ENCODE measurements around the gene C4orf54.

DNA sequence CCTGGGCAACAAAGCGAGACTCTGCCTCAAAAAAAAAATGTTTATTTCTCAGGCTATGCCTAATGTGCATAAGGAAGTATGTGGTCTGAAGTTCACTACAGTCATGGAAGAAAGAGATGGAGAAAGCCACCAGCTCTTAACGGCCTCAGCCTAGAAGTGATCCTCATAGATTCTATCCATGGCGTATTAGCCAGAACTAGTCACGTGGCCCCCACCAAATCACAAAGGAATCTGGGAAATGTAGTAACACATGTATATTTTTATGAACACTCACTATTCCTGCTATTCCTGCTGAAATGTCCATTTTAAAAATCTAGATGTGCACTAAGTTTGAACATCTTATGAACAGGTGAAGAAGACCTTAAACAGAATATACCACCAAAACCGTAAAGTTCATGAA, 49.2 kb downstream of the C4orf54 start:
- TF ChIP-seq, protein P1, sequence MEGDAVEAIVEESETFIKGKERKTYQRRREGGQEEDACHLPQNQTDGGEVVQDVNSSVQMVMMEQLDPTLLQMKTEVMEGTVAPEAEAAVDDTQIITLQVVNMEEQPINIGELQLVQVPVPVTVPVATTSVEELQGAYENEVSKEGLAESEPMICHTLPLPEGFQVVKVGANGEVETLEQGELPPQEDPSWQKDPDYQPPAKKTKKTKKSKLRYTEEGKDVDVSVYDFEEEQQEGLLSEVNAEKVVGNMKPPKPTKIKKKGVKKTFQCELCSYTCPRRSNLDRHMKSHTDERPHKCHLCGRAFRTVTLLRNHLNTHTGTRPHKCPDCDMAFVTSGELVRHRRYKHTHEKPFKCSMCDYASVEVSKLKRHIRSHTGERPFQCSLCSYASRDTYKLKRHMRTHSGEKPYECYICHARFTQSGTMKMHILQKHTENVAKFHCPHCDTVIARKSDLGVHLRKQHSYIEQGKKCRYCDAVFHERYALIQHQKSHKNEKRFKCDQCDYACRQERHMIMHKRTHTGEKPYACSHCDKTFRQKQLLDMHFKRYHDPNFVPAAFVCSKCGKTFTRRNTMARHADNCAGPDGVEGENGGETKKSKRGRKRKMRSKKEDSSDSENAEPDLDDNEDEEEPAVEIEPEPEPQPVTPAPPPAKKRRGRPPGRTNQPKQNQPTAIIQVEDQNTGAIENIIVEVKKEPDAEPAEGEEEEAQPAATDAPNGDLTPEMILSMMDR (IDR thresholded peaks at IDR 0.05), result no peak
- TF ChIP-seq EZH2 (IDR thresholded peaks at IDR 0.05) (no peak), EZH2phosphoT487 (IDR thresholded peaks at IDR 0.05) (no peak)
